ENCODE measurements around the gene CWC22. TPM values are rescaled to one million over a fixed set of nuclear protein-coding genes. Genes with fewer than 3 reads are reported as not detected.

CWC22 gene
- total RNA-seq, 4 donors from 2014 or later = 23.3 to 28.3 (median 25.5) TPM

- Histone ChIP-seq H3K9me3 (no peaks in the 10 kb centered on the region), H3K4me1 (no peaks in the 10 kb centered on the region), H3K27me3 (no peaks in the 10 kb centered on the region), H3K27ac (no peak overlapping the region), H3K4me3 (no peak overlapping the region), H3K36me3 (peaks cover 6 to 81% of the 10 kb centered on the region in 2 donors)
- TF ChIP-seq POLR2AphosphoS5 (IDR thresholded peaks at IDR 0.05) = no peak
- no peak for ATAC-seq
- 85 to 100% methylated on average over 1 of the region's 1 CpG for WGBS, 2 donors (ENCODE audit: low coverage in 1 of 2)
Measured at GRCh38 chr2:179953359-179953758, 53.7 kb downstream of the CWC22 start.

- H3K27me3 ChIP-seq = no peaks in the 10 kb centered on the region
- no peaks in the 10 kb centered on the region for H3K9me3 ChIP-seq
- WGBS, 2 donors (ENCODE audit: low coverage in 1 of 2) = 75 to 89% methylated on average over 2 of the region's 2 CpGs
- no peaks in the 10 kb centered on the region for H3K4me1 ChIP-seq
- H3K36me3 ChIP-seq = peaks cover 6 to 80% of the 10 kb centered on the region in 2 donors
- H3K4me3 ChIP-seq = no peak overlapping the region
- H3K27ac ChIP-seq = no peak overlapping the region
- TF ChIP-seq CTCF (IDR thresholded peaks at IDR 0.05) (no peak), POLR2A (IDR thresholded peaks at IDR 0.05) (no peak), EP300 (IDR thresholded peaks at IDR 0.05) (no peak), POLR2AphosphoS5 (IDR thresholded peaks at IDR 0.05) (no peak)
- no peak for ATAC-seq
Measured at GRCh38 chr2:179952658-179953057, 54.4 kb downstream of the CWC22 start.

GRCh38 chr2:179951680-179952079 lies 55.4 kb downstream of the CWC22 start:
- Histone ChIP-seq H3K27me3 (no peaks in the 10 kb centered on the region), H3K36me3 (peaks cover 6 to 82% of the 10 kb centered on the region in 2 donors), H3K9me3 (no peaks in the 10 kb centered on the region), H3K4me1 (no peaks in the 10 kb centered on the region), H3K4me3 (no peak overlapping the region), H3K27ac (no peak overlapping the region)
- no peak for ATAC-seq
- WGBS, 2 donors (ENCODE audit: low coverage in 1 of 2) = 100% methylated on average over 1 of the region's 1 CpG
- TF ChIP-seq EP300 (IDR thresholded peaks at IDR 0.05) (no peak), POLR2AphosphoS5 (IDR thresholded peaks at IDR 0.05) (no peak), POLR2A (IDR thresholded peaks at IDR 0.05) (no peak), CTCF (IDR thresholded peaks at IDR 0.05) (no peak)

- no peak for ATAC-seq
- no peaks in the 10 kb centered on the region for H3K4me1 ChIP-seq
- no peaks in the 10 kb centered on the region for H3K9me3 ChIP-seq
- H3K27me3 ChIP-seq = no peaks in the 10 kb centered on the region
- no peak overlapping the region for H3K27ac ChIP-seq
- TF ChIP-seq POLR2AphosphoS5 (IDR thresholded peaks at IDR 0.05) (no peak), EP300 (IDR thresholded peaks at IDR 0.05) (no peak), POLR2A (IDR thresholded peaks at IDR 0.05) (no peak), CTCF (IDR thresholded peaks at IDR 0.05) (no peak)
- peaks cover 6 to 95% of the 10 kb centered on the region in 2 donors for H3K36me3 ChIP-seq
- 87 to 97% methylated on average over 3 to 5 of the region's 5 CpGs for WGBS, 2 donors (ENCODE audit: low coverage in 1 of 2)
- H3K4me3 ChIP-seq = no peak overlapping the region
Measured at GRCh38 chr2:179950391-179950790, 56.7 kb downstream of the CWC22 start.

- no peak overlapping the region for H3K27ac ChIP-seq
- no peak for ATAC-seq
- no peaks in the 10 kb centered on the region for H3K27me3 ChIP-seq
- no peak for TF ChIP-seq CTCF (IDR thresholded peaks at IDR 0.05)
- H3K4me1 ChIP-seq = no peaks in the 10 kb centered on the region
- peaks cover 6 to 99% of the 10 kb centered on the region in 2 donors for H3K36me3 ChIP-seq
- WGBS, 2 donors (ENCODE audit: low coverage in 1 of 2) = 61 to 97% methylated on average over 3 of the region's 3 CpGs
- H3K9me3 ChIP-seq = no peaks in the 10 kb centered on the region
- H3K4me3 ChIP-seq = no peak overlapping the region
Measured at GRCh38 chr2:179949438-179949837, 57.7 kb downstream of the CWC22 start.

All from gastroesophageal sphincter (tissue), 4 donors.